Stimulated activated CD8-positive, alpha-beta memory T cell treated with anti-CD3 and anti-CD28 coated beads, Interleukin-4, amount 100 ng/mL, for 1 hour (primary cell): ENCODE measurements around the gene HBG2.
"Not testable (repeated sequence)": the region's sequence is repeated elsewhere in the genome, so short reads cannot be mapped to it uniquely, and the experiment has no call there.

Experiments
- DNase-seq, 2 donors: peaks; one replicate each; pipeline ENCODE4 v3.0.0-alpha.2; 2020; ENCODE audit warnings: low read depth in 2 of 2, low spot score in 1 of 2

The HBG2 gene

DNA sequence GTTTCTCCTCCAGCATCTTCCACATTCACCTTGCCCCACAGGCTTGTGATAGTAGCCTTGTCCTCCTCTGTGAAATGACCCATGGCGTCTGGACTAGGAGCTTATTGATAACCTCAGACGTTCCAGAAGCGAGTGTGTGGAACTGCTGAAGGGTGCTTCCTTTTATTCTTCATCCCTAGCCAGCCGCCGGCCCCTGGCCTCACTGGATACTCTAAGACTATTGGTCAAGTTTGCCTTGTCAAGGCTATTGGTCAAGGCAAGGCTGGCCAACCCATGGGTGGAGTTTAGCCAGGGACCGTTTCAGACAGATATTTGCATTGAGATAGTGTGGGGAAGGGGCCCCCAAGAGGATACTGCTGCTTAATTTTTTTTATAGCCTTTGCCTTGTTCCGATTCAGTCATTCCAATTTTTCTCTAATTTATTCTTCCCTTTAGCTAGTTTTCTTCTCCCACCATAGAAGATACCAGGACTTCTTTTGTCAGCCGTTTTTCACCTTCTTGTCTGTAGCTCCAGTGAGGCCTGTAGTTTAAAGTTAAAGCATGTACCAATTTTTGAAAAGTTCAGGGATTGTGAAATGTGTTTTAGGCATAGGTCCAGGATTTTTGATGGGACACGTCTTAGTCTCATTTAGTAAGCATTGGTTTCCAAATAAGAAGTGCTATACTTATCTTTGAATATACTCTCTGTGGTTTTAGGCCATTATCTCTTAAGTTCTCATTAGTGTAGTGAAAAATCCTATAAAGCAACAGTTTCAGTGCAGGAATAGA is at the start of gene HBG2:
TSS of gene HBG2 (minus strand) at position 136 of the 768 bp plus-strand sequence. CDS start at position 83, 53 bp downstream.
- DNase-seq, result not testable (repeated sequence)

DNA sequence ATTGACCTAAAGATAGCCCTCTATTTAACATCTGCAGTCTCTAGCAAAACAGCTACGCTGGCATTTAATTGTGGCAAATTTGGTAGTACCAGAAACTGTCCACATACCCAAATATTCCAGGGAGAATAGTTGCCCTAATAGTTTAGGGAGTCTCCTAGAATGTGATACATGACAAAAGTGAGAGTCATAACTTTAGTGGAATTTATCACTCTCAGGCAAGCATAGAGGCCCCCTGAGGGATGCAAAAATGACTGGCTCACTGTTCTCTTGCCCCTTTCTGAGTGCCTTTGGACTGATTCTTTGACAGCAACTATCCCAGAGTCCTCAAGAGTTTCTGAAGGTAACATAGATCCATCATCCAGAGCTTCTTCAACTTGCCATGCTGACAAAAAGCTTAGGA is 49.5 kb upstream of the HBG2 start:
- DNase-seq, result no peak

DNA sequence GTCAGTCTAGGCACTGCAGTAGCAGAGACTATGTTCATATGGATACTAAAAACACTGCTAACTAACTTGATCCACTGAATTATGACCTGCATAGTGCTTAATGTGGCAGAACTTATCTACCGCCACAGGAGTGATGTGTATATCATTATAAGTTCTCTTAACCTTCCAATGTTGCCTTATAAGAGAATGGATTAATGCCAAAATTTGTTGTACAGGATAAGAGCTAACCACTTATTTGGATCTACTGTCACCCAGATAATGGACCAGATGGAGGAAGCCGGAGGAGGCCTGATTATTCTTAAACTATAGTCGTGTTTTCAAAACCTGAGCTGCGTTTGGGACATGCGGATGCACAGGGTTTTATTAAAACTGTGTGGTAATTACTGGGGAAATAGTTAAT is 49.0 kb upstream of the HBG2 start:
- no peak for DNase-seq

DNA sequence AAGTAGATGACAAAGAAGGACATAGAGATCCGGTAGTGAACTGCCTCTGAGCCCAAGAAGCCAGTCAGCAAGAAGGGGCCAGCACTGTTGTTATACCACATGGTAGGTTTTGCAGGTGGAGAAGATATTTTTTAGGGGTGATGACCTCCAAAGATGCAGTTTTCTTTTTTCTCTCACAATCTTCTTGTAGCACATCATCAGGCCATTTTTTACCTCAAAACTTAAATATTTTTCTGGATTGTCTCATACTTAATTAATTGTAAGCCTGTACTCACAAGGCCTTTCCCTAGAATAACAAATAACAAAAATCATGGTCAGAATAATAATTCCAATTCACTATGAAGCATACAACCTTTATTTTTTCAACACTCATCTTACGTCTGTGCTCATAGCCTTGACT is 47.3 kb upstream of the HBG2 start, which contains the start of gene OR51B4:
TSS of gene OR51B4 (minus strand) at position 101 of the 400 bp plus-strand sequence. CDS start at position 101, 0 bp downstream.
- DNase-seq, result no peak

DNA sequence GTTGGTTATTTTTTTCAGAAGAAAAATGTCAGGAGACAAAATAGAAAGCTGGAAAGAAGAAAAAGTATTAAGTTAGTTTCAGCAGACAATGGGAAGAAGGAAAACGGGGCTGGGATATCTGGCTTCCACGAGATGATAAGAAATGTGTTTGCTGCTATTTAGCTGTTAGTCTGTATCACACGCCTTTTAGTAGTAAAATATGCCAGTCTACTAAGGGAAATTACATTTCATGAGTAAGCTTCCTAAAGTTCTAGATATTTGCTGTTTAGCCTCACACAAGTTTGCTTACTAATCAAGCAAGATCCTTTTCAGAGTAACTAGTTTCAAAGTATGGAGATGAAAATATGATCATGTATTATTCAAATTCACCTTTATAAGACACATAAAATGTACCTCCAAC is 45.7 kb upstream of the HBG2 start:
- no peak for DNase-seq

DNA sequence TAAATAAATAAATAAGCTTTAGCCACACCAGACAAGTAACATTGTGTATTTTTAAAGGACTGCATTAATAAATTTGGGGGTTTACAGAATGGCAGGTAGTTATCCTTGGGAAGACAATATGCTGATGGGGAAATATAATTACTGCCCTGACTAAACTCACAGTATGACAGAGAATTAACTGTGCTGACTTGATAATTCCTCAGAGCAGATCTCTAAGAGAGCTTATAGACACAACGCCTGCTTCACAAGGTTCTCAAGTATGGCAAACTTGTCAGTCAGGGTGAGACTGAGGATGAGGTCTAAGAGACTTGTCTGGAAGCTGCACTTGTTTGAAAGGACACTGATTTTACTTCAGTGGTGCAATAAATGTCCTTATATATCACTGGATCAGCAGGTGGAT is 43.9 kb upstream of the HBG2 start:
- no peak for DNase-seq

DNA sequence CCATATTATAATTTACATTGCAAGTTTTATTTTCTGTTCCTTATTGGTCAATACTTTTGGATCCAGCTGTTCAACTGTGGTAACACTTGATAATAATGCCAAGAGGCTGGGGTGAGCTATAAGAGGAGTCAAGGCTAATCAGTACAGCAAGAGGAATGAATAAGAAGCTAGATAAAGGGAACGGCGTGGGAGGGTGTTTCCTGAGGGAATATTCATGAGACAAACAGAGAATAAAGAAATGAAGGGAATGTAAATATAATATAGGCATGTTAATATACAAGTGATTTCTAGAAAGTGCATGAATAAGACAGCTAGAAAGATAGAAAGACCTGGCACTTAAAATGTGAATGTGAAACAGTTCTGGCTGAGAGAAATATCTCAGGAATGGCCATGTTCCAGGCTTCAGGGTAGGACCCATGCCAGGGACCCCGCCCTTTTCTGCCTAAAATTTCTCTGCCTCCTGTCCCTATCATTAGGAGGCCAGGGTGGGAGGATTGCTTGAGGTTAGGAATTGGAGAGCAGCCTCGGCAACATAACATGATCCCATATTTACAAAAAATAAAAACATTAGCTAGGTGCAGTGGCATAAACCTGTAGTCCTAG is 43.2 kb upstream of the HBG2 start:
- no peak for DNase-seq

DNA sequence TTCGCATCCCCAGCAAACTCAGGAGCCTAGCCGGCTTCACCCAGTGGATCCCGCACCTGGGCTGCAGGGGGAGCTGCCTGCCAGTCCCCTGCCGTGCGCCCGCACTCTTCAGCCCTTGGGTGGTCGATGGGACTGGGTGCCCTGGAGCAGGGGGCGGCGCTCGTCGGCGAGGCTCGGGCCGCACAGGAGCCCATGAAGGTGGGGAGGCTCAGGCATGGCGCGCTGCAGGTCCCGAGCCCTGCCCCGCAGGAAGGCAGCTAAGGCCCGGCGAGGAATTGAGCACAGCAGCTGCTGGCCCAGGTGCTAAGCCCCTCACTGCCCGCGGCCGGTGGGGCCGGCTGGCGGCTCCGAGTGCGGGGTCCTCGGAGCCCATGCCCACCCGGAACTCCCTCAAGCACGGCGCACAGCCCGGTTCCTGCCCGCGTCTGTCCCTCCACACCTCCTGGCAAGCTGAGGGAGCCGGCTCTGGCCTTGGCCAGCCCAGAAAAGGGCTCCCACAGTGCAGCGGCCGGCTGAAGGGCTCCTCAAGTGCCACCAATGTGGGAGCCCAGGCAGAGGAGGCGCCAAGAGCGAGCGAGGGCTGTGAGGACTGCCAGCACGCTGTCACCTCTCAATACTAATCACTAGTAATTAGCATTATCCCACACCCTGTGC is 39.9 kb upstream of the HBG2 start:
- not testable (repeated sequence) for DNase-seq

DNA sequence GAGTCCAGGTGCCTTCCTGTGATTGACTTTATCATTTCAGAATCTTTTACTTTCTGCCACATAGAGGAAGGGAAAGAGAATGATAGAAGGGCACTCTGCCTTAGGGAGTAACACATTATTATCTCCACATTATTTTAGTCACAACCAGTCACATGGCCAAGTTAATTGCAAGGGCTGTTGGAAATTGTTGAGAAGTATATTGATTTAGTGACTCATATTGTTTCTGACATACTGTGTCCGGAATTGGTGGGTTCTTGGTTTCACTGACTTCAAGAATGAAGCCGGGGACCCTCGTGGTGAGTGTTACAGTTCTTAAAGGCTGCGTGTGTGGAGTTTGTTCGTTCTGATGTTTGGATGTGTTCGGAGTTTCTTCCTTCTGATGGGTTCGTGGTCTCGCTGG is 38.4 kb upstream of the HBG2 start:
- DNase-seq, result no peak

DNA sequence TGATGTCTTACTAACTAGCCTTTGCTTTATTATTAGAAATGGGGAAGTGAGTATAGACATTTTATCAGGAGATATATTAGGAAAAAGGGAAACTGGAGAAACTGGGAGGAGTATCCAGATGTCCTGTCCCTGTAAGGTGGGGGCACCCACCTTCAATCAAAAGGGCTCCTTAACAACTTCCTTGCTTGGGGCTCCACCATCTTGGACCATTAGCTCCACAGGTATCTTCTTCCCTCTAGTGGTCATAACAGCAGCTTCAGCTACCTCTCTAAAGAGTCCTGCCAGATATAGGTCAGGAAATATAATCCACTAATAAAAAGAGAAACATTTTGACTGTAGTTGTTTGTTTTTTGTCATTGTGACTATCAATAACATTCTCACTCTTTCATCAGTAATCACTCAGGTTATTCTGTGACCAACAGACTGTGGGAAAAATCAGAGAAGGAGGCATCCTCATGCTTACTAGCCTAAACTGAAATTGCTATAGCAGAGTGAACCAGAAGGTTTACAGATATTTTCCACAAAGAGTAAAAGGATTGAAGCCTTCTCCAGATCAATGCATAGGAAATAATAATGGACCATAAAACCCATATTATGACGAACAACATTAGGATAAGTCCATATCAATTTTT is 36.7 kb upstream of the HBG2 start:
- no peak for DNase-seq

DNA sequence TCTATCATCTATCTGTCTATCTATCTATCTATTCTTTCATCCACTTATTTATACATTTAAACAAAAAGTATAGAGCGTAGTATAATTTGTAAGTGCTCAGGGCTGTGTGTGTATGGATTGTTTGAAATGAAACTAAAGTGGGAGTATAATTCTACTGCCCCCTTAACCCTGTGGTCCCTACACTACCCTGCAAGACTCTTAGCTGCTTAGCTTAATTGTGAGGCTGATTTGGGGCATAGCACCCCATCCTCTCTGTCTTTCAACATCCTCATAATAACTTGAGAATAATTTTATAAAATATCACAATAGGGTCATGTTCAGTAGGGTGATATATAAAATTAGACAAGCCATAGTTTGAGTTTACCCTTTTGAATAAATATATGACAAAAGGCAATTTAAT is 35.5 kb upstream of the HBG2 start:
- no peak for DNase-seq

DNA sequence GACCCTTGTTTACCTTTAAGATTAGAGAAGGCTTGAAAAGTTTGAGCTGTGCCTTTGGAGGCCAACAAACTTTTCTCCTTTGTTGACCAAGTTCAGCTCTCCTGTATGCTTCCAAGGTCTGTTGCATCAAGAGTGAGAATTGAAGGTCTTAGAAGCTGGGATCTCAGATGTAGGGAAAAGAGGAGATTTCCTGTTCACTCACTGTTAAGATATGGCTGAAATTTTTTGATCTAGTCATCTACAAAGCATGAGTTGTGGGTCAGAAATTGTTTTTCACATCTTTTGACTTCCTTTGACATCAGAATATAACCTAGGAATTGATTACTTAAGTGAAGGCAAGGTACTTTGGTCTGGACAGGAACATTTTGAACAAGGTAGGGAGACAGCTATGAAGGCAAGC is 35.1 kb upstream of the HBG2 start:
- DNase-seq, result no peak

DNA sequence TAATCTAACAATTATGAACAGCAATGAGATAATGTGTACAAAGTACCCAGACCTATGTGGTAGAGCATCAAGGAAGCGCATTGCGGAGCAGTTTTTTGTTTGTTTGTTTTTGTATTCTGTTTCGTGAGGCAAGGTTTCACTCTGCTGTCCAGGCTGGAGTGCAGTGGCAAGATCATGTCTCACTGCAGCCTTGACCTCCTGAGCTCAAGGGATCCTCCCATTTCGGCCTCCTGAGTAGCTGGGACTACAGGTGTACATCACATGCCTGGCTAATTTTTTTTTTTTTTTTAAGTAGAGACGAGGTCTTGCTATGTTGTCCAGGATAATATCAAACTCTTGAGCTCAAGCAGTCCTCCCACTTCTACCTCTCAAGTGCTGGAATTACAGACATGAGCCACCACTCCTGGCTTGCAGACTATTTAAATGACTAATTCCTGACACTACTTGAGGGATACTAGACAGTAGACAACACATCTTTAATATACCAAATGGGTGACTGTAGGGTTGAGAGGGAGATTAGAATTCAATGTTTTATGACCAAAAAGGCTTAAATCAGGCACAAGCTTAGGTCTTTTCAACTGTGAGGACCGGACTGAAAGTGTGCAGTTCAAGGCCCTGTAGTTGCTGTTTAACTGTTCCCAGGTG is 34.4 kb upstream of the HBG2 start:
- DNase-seq, result no peak

DNA sequence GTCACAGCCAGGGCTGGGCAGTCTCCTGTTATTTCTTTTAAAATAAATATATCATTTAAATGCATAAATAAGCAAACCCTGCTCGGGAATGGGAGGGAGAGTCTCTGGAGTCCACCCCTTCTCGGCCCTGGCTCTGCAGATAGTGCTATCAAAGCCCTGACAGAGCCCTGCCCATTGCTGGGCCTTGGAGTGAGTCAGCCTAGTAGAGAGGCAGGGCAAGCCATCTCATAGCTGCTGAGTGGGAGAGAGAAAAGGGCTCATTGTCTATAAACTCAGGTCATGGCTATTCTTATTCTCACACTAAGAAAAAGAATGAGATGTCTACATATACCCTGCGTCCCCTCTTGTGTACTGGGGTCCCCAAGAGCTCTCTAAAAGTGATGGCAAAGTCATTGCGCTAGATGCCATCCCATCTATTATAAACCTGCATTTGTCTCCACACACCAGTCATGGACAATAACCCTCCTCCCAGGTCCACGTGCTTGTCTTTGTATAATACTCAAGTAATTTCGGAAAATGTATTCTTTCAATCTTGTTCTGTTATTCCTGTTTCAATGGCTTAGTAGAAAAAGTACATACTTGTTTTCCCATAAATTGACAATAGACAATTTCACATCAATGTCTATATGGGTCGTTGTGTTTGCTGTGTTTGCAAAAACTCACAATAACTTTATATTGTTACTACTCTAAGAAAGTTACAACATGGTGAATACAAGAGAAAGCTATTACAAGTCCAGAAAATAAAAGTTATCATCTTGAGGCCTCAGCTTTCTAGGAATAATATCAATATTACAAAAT is 33.7 kb upstream of the HBG2 start:
- DNase-seq, result no peak

DNA sequence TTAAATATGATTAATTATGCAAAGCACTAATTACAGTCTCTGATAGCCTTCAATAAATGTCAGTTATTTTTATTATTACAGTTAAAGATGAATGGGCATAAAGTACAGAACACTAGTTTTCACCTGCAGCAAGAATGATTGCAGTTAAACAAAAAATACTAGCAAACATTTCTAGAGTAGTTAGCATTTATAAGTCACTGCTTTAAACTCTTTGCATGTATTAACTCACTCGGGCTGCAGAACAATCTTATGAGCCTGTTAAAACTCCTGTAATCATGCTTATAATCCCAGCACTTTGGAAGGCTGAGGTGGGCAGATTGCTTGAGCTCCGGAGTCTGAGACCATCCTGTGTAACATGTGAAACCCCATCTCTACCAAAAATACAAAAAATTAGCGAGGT is 32.3 kb upstream of the HBG2 start:
- no peak for DNase-seq

DNA sequence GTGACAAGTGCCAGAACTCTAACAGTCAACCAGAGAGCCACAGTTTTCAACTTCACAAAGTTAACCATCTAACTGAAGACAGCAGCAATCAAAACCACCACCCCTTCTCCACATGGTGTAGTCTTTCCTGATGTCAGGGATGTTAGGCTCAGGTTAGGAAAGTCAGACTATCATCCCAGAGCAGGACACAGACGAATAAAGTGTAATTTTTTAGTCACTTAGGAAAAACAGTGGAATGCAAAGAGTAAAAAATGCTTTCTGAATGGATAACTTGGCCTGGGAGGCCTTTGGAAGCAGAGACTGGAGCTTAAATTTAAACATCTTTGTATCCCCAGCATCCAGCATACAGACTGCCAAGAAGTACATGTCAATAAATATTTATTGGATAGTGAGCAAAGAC is 31.8 kb upstream of the HBG2 start:
- no peak for DNase-seq

DNA sequence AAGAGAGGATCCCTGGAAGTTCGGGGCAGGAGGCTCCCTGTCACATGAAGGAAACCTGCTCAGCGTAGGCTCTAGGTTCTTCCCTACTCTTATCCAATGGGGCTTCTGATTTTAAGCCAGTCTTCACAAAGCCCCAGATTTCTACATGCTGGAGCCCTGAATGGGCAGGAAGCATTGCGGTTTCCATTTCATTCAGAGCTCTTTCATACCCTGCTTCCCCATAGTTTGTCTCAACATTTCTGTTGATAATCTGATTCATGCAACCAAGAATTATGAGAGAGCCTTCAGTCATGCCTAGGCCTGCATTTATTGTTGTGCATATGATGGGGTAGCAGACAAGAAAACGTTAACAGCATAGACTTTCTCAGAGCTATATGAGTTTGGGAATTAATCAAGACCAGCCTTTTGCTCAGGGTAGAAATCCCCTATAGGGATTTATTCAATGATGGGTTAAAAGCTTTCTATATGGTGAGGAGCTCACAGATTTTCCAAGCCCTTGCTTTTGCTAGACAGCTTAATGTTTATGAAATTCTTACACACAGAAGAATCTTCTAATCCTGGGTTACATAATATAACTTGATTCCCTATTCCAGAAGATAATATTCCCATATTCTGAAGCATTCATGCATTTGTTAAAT is 31.2 kb upstream of the HBG2 start:
- no peak for DNase-seq

DNA sequence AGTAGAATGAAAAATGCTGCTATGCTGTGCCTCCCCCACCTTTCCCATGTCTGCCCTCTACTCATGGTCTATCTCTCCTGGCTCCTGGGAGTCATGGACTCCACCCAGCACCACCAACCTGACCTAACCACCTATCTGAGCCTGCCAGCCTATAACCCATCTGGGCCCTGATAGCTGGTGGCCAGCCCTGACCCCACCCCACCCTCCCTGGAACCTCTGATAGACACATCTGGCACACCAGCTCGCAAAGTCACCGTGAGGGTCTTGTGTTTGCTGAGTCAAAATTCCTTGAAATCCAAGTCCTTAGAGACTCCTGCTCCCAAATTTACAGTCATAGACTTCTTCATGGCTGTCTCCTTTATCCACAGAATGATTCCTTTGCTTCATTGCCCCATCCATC is 30.1 kb upstream of the HBG2 start:
- no peak for DNase-seq

DNA sequence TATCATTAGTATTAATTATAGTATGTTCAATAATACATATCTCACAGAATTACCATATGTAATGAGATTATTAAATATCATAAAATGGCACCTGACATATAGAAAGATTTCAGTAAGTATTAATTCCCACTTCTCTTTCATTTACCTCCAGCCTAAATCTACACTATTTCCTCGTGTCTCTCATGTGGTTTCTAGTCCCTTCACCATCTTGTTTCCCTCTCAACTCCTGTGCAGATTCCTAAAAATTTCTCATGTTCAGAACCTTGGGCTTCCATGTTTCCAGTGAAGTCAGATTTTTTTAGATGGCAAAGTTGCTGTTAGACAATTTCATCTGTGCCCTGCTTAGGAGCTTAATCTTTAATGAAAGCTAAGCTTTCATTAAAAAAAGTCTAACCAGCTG is 29.3 kb upstream of the HBG2 start:
- DNase-seq, result no peak

DNA sequence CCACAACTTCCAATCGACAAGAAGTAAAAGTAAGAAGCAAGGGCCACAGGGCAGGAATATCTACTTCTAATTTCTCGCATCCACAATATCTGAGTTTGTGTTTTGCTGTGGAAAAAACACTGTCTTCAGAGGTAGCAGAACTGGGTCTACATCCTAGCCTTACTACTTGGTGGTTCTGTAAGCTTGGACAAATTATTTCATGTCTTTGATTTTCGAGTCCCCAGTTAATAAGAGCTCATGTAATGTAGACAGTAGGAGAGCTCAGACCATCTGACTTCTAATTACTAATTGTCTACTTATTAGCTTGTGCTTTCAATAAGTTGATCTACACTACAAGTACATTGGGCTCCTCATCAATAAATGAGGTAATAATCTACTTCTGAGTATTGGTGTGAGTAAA is 28.5 kb upstream of the HBG2 start:
- DNase-seq, result no peak
